Measurements from ENCODE around the gene ASB14.
A peak's percentile ranks its signal among the peaks of the same experiment; 100 is the strongest.

The ASB14 gene

DNA sequence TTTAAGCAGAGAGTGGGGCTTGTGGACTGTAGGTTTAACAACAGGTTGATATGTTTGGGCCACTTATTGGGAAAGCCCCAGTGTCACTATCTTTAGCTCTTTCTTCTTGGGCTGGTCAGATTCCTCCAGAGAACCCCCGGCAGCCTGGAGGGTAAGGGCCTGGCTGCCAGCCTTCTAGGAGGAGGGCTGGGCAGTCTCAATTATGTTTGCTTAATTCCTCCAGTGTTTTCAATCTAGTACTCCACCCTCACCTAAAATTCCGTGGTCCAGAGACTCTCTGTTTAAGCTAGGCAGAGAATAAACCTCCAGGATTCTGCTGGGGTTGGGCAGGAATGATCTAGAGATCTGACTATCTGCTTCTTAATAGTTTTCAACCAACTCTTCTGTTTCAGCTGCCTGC is 5.3 kb downstream of the ASB14 start:
- Histone ChIP-seq H2BK120ac (ENCODE audit: insufficient read depth, low read length, poor library complexity) (no peak overlapping the region), H3K36me3 (ENCODE audit: control insufficient read depth in 1 of 2, insufficient read depth in 2 of 2, low read length in 2 of 2) (no peaks in the 10 kb centered on the region), H2AK5ac (ENCODE audit: low read length) (no peak overlapping the region), H4K8ac (ENCODE audit: low read depth, low read length) (no peak overlapping the region), H3K4me1 (ENCODE audit: control insufficient read depth in 1 of 2, insufficient read depth in 2 of 2, low read length in 2 of 2) (no peaks in the 10 kb centered on the region), H3K23ac (ENCODE audit: low read length) (no peak overlapping the region), H2AFZ (ENCODE audit: insufficient read depth, low read length, poor library complexity) (no peak overlapping the region), H4K12ac (ENCODE audit: low read depth, low read length) (no peak overlapping the region), H3K14ac (ENCODE audit: low read length) (no peak overlapping the region), H3K4ac (ENCODE audit: low read depth, low read length) (no peak overlapping the region), H4K91ac (ENCODE audit: low read depth, low read length) (no peak overlapping the region), H2BK12ac (ENCODE audit: low read length) (no peak overlapping the region), H3K4me2 (ENCODE audit: low read length) (no peak overlapping the region), H3K79me2 (ENCODE audit: control insufficient read depth, insufficient read depth, low read length, poor library complexity) (no peaks in the 10 kb centered on the region), H3K27me3 (ENCODE audit: insufficient read depth, low read length) (no peaks in the 10 kb centered on the region), H3K79me1 (ENCODE audit: low read length) (no peaks in the 10 kb centered on the region), H3K4me3 (ENCODE audit: low read depth, low read length) (no peak overlapping the region), H2BK5ac (ENCODE audit: low read depth, low read length, poor library complexity) (no peak overlapping the region), H3K27ac (ENCODE audit: low read depth, low read length) (no peak overlapping the region), H3K9ac (ENCODE audit: low read length) (no peak overlapping the region), H3K18ac (ENCODE audit: low read length) (no peak overlapping the region), H3K9me3 (ENCODE audit: insufficient read depth, low read depth, low read length) (no peaks in the 10 kb centered on the region)
- DNase-seq, result no peak
- WGBS (ENCODE audit: extremely low coverage, insufficient coverage, insufficient read length), result no CpG with 5 or more reads among the region's 2 CpGs

GRCh38 chr3:57283334-57283733 is 9.2 kb downstream of the ASB14 start:
- no peak overlapping the region for H3K4ac ChIP-seq (ENCODE audit: low read depth, low read length)
- H2AK5ac ChIP-seq (ENCODE audit: low read length), result no peak overlapping the region
- H3K14ac ChIP-seq (ENCODE audit: low read length), result no peak overlapping the region
- H3K18ac ChIP-seq (ENCODE audit: low read length), result no peak overlapping the region
- no peak overlapping the region for H2BK5ac ChIP-seq (ENCODE audit: low read depth, low read length, poor library complexity)
- H3K79me2 ChIP-seq (ENCODE audit: control insufficient read depth, insufficient read depth, low read length, poor library complexity), result no peaks in the 10 kb centered on the region
- no peaks in the 10 kb centered on the region for H3K27me3 ChIP-seq (ENCODE audit: insufficient read depth, low read length)
- no peak overlapping the region for H4K8ac ChIP-seq (ENCODE audit: low read depth, low read length)
- no CpG with 5 or more reads among the region's 6 CpGs for WGBS (ENCODE audit: extremely low coverage, insufficient coverage, insufficient read length)
- H3K4me2 ChIP-seq (ENCODE audit: low read length), result no peak overlapping the region
- no peak overlapping the region for H4K91ac ChIP-seq (ENCODE audit: low read depth, low read length)
- H4K12ac ChIP-seq (ENCODE audit: low read depth, low read length), result no peak overlapping the region
- no peak for DNase-seq
- no peak overlapping the region for H3K23ac ChIP-seq (ENCODE audit: low read length)
- H3K79me1 ChIP-seq (ENCODE audit: low read length), result no peaks in the 10 kb centered on the region
- H3K4me3 ChIP-seq (ENCODE audit: low read depth, low read length), result no peak overlapping the region
- H3K9me3 ChIP-seq (ENCODE audit: insufficient read depth, low read depth, low read length), result peaks cover 2% of the 10 kb centered on the region
- H3K36me3 ChIP-seq (ENCODE audit: control insufficient read depth in 1 of 2, insufficient read depth in 2 of 2, low read length in 2 of 2), result no peaks in the 10 kb centered on the region
- no peak overlapping the region for H2BK120ac ChIP-seq (ENCODE audit: insufficient read depth, low read length, poor library complexity)
- H3K9ac ChIP-seq (ENCODE audit: low read length), result no peak overlapping the region
- H3K4me1 ChIP-seq (ENCODE audit: control insufficient read depth in 1 of 2, insufficient read depth in 2 of 2, low read length in 2 of 2), result no peaks in the 10 kb centered on the region
- H3K27ac ChIP-seq (ENCODE audit: low read depth, low read length), result no peak overlapping the region
- no peak overlapping the region for H2AFZ ChIP-seq (ENCODE audit: insufficient read depth, low read length, poor library complexity)
- no peak overlapping the region for H2BK12ac ChIP-seq (ENCODE audit: low read length)

GRCh38 chr3:57281715-57282114 is 10.8 kb downstream of the ASB14 start:
- no peaks in the 10 kb centered on the region for H3K79me1 ChIP-seq (ENCODE audit: low read length)
- no peak overlapping the region for H2BK12ac ChIP-seq (ENCODE audit: low read length)
- DNase-seq, result peak in 1 of 2 donors; percentile 44
- no peak overlapping the region for H4K8ac ChIP-seq (ENCODE audit: low read depth, low read length)
- no peaks in the 10 kb centered on the region for H3K27me3 ChIP-seq (ENCODE audit: insufficient read depth, low read length)
- no peak overlapping the region for H3K4ac ChIP-seq (ENCODE audit: low read depth, low read length)
- no peak overlapping the region for H3K4me2 ChIP-seq (ENCODE audit: low read length)
- no peaks in the 10 kb centered on the region for H3K4me1 ChIP-seq (ENCODE audit: control insufficient read depth in 1 of 2, insufficient read depth in 2 of 2, low read length in 2 of 2)
- no peak overlapping the region for H2BK5ac ChIP-seq (ENCODE audit: low read depth, low read length, poor library complexity)
- no peak overlapping the region for H3K23ac ChIP-seq (ENCODE audit: low read length)
- H3K36me3 ChIP-seq (ENCODE audit: control insufficient read depth in 1 of 2, insufficient read depth in 2 of 2, low read length in 2 of 2), result no peaks in the 10 kb centered on the region
- H3K4me3 ChIP-seq (ENCODE audit: low read depth, low read length), result no peak overlapping the region
- no peak overlapping the region for H3K14ac ChIP-seq (ENCODE audit: low read length)
- H3K18ac ChIP-seq (ENCODE audit: low read length), result no peak overlapping the region
- H4K91ac ChIP-seq (ENCODE audit: low read depth, low read length), result no peak overlapping the region
- H2BK120ac ChIP-seq (ENCODE audit: insufficient read depth, low read length, poor library complexity), result no peak overlapping the region
- H3K9ac ChIP-seq (ENCODE audit: low read length), result no peak overlapping the region
- H3K9me3 ChIP-seq (ENCODE audit: insufficient read depth, low read depth, low read length), result peaks cover 2% of the 10 kb centered on the region
- WGBS (ENCODE audit: extremely low coverage, insufficient coverage, insufficient read length), result no CpG with 5 or more reads among the region's 1 CpG
- no peak overlapping the region for H2AFZ ChIP-seq (ENCODE audit: insufficient read depth, low read length, poor library complexity)
- H3K27ac ChIP-seq (ENCODE audit: low read depth, low read length), result no peak overlapping the region
- no peak overlapping the region for H2AK5ac ChIP-seq (ENCODE audit: low read length)
- H3K79me2 ChIP-seq (ENCODE audit: control insufficient read depth, insufficient read depth, low read length, poor library complexity), result no peaks in the 10 kb centered on the region
- H4K12ac ChIP-seq (ENCODE audit: low read depth, low read length), result no peak overlapping the region

GRCh38 chr3:57279685-57280084 is 12.8 kb downstream of the ASB14 start:
- Histone ChIP-seq H4K91ac (ENCODE audit: low read depth, low read length) (no peak overlapping the region), H3K14ac (ENCODE audit: low read length) (no peak overlapping the region), H4K12ac (ENCODE audit: low read depth, low read length) (no peak overlapping the region), H3K23ac (ENCODE audit: low read length) (no peak overlapping the region), H3K9me3 (ENCODE audit: insufficient read depth, low read depth, low read length) (peaks cover 2% of the 10 kb centered on the region), H2BK120ac (ENCODE audit: insufficient read depth, low read length, poor library complexity) (no peak overlapping the region), H3K79me2 (ENCODE audit: control insufficient read depth, insufficient read depth, low read length, poor library complexity) (no peaks in the 10 kb centered on the region), H3K27ac (ENCODE audit: low read depth, low read length) (no peak overlapping the region), H3K27me3 (ENCODE audit: insufficient read depth, low read length) (no peaks in the 10 kb centered on the region), H3K4me3 (ENCODE audit: low read depth, low read length) (no peak overlapping the region), H4K8ac (ENCODE audit: low read depth, low read length) (no peak overlapping the region), H3K18ac (ENCODE audit: low read length) (no peak overlapping the region), H2AK5ac (ENCODE audit: low read length) (no peak overlapping the region), H3K9ac (ENCODE audit: low read length) (no peak overlapping the region), H2BK12ac (ENCODE audit: low read length) (no peak overlapping the region), H3K4me2 (ENCODE audit: low read length) (no peak overlapping the region), H2BK5ac (ENCODE audit: low read depth, low read length, poor library complexity) (no peak overlapping the region), H3K4me1 (ENCODE audit: control insufficient read depth in 1 of 2, insufficient read depth in 2 of 2, low read length in 2 of 2) (no peaks in the 10 kb centered on the region), H3K36me3 (ENCODE audit: control insufficient read depth in 1 of 2, insufficient read depth in 2 of 2, low read length in 2 of 2) (peaks cover 0 to 2% of the 10 kb centered on the region in 2 experiments), H3K4ac (ENCODE audit: low read depth, low read length) (no peak overlapping the region), H2AFZ (ENCODE audit: insufficient read depth, low read length, poor library complexity) (no peak overlapping the region), H3K79me1 (ENCODE audit: low read length) (no peaks in the 10 kb centered on the region)
- WGBS (ENCODE audit: extremely low coverage, insufficient coverage, insufficient read length), result no CpG with 5 or more reads among the region's 5 CpGs
- no peak for DNase-seq
